GM19099 (cell line): ENCODE results near the gene CSNK1D.

Source experiments
- POLR2A ChIP-seq: IDR thresholded peaks from 3 replicates; pipeline ENCODE4 v1.6.1; 2011; ENCODE audit warnings: low read depth; ENCODE audit not compliant: insufficient read length; ENCODE audit errors: extremely low read depth

Gene CSNK1D

DNA sequence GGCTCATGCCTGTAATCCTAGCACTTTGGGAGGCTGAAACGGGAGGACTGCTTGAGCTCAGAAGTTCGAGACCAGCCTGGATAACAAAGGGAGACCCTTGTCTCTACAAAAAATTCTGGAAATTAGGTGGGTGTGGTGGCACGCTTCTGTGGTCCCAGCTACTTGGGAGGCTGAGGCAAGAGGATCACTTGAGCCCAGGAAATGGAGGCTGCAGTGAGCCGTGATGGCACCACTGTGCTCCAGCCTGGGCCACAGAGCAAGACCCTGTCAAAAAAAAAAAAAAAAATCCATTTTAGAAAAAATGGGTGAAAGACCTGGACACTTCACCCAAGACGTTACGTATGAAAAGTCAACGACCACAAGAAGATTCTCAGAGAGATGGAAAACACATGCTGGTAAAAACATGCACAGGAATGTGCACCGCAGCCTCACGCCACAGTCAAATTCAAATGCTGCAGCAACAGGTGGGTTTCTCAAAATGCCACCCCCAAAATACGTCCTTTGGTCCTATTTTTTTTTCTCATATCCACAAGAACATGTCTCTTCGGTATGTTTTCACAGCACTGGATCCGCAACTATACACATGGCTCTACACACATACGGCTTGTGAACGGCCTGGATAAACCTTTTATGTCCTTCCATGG, 17.1 kb downstream of the CSNK1D start:
- no peak for TF ChIP-seq POLR2A

DNA sequence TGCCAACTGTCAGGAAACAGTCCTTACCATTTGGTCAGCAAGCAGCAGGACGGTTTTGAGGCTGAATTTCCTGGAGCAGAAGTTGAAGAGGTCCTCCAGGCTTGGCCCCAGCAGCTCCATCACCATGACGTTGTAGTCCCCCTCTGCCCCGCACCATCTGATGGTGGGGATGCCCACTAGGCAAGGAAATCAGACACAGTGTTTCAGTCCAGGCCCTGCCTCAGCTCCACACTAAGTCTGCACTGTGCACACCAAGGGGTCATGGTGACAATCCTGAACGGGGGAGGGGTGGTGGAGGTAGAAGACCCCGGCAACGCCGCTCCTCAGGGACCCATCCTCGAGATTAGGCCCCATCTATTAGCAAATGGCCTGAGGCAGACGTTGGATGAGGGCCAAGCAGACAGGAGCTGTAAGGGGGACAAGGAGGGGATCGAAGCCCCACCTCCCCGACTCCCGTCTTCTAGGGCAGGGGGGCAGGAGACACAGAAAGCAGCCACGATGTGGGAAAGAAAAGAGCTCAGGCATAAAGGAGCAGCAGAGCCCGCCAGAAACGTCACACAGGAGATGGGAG, 18.0 kb downstream of the CSNK1D start:
- TF ChIP-seq POLR2A = no peak

DNA sequence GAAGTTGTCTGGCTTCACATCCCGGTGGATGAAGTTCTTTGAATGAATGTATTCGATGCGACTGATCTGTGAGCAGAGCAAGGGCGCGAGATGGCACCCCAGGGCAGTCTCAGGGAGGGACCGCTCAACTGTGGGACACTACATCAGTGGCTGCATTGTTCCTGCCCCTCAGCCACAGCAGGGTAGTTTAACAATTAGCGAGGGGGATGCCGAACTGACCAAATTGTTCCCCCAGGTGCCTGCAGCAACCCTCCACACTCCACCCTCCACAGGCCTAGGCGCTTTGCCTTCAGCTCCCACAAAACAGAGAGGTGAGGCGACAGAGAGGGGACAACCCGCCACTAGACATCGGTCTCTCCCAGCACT, 20.3 kb downstream of the CSNK1D start:
- TF ChIP-seq POLR2A = no peak

DNA sequence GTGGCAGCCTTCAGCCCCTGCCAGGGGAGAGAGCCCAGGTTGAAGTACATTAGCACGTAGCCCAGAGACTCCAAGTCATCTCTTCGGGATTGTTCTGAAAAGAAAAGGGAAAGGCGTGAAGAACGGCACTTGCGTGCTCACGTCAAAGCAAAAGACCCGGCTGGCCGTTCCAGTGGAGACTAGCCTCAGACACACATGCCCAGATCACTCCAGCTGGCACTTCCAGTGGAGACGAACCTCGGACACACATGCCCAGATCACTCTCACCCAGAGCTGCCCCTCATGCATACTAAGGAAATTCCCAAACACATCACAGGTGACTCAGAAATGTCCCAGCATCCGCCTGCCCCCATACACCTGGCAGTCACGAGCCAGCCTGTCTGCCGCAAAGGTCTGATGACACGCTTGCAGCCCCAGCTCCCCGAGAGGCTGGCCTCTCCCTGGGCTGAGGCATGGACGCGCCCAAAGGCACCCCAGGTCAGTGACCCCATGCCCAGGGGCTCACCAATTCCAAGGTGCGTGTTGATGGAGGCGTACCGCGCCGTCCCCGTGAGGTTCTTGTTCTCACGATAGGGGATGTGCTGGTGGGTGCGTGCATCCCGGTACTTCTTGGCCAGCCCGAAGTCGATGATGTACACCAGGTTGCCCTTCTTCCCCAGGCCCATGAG, 20.9 kb downstream of the CSNK1D start:
- no peak for TF ChIP-seq POLR2A

DNA sequence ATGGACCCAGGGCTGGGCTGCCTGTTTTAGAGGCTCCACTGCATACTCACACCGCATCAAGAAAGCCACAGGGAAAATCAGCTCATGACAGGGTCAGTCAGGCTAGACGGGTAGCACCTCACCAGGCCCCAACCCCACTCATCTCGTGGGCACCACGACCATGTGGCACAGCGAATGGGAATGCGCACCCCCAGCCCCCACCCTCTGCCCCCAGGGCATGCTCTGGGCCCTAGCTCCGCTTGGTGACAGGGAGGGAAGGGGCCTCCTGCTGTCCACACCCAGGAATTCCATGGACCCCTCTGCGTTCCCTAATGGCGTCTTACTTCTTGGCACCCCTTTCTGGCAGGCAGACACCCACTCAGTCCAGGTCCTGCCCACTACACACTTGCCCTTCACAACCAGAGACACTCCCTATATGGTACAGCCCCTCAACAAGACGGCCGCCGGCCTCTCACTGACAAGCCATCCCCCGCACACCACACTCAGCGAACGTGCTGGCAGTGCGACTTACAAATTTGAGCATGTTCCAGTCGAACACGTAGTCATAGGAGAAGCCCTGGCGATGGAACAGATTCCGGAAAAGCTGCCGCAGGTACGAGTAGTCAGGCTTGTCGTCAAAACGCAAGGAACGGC, 22.5 kb downstream of the CSNK1D start:
- TF ChIP-seq POLR2A = no peak

DNA sequence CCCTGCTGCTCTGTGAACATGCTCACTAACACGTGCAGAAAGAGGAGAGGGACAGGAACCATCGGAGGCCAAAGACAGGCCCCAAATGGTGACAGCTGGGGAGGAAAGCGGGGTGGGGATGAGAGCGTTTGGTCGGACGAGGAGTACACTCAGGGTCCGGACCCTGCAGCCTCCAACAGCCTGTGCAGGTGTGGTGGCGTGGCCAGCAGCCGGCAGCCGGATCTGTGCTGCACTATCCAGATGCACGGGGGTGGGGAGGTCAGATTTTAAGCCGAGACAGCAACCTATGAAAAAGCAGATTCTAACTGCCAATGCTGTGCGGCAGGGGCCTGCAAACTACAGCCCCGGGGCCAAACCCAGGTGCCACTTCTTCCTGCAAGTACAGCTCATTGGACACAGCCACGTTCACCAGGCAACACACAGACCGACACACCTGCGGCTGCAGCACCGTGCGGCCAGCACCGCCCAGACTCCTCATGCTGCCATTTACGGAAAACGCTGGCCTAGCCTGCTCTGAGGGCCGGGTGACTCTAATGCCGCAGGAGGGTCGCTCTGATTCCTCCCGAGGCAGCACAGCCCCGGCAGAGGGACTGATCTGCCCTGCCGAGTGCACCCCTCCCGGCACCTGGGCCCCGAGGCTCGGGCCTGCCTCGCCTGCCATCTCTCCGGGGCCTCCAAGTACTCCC, 23.5 kb downstream of the CSNK1D start:
- no peak for TF ChIP-seq POLR2A

DNA sequence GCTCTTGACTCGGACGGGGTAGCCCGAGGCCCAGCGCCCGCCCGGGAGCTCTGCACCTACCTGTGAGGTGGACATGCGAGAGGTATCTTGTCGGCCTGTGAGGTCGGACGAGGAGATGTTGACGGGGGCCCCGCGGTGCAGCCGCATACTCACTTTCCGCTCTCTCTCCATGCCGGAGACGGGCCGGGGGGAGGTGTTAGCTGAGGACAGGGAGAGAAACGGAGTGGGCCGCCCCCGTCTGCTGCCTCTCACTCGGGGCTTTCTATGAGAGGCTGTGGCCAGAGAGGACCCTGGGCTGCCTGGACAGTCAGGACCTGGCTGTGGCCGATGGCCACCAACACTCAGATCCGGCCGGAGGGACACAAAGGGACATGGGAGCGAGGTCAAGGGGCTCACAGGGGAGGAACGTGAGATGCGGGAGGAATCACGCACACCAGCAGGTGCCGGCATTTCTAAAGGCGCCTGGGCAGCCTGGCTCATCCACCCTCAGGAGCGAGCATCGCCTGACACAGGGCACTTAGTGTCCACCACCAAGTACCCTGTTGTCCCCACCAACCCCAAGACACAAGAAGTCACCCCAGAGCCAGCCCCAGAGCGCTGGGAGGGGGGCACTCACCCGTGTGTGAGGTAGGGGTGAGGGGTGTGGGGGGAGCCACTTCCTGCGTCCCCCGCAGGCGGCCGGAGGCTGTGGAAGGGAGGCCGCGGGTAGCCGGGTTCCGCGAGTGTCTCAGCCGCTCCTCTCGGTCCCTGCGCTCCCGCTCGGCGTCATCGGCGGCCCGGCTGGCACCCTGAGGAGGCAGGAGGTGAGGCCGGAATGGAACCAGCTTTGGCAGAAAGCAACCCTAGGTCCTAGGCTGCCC, 24.5 kb downstream of the CSNK1D start:
- no peak for TF ChIP-seq POLR2A

DNA sequence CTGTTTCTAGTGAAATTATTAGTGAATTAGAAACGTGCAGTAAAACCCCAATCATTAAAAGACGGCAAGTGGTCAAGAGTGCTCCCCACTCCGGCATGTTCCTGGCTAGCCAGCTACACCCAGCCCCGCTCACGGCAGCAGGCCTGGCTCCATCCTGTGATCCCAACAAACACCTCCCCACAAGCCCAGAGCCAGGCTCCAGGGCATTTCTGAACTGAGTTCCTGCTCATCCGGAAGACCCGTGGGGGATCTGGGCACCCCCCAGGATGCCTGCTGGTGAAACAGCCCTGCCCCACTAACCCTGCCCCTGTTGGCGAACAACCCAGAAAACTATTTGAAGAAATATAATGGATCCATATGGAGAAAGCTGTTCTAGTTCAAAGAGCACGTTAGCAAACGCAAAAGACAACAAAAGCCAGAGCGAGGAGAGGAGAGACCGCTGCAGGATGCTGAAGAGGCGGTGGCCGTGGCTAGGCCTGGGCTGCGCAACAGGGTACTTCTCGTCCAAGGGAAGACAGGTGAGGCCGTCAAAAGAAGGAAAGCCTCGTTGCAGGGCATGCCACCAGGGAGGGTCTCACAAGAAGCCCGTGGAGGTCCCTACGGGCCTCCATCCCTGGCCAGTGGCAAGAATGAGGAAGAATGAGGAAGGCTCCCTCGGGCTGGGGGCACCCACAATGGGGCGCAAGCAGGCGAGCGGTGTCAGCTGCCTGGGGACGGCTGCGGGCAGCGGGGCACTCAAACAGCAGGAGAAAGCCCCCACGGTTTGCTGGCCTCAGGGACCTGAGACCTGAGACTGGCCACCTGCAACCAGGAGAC, 25.4 kb downstream of the CSNK1D start:
- no peak for TF ChIP-seq POLR2A

DNA sequence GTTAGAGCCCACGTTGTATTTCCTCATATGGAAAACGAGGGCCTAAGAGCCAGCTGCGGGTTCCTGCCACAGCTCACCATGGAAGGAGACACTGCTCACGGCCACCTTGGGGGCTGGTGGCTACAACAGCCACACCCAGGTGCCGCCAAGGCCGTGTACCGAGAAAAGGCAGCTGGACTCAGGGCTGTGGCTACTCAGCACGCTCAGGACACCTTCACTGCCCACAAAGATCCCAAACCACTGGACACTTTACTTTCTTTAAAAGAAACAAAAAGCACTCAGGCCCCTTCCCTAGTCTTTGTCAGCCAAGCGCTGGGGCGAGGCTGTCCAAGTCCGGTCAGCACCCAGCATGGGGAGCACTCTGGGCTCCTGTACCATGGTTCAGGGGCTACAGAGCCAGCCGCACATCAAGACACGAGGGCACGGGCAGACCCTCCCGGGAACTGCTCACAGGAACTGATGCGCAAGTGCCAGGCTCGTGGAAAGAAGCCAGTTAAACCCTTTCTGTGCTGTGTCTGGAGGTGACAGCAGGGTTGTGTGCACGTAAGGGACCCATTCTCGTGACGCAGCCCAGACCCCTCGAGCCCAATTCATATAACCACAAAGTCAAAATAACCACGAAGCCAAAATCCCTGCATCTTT, 26.2 kb downstream of the CSNK1D start:
- TF ChIP-seq POLR2A = no peak

DNA sequence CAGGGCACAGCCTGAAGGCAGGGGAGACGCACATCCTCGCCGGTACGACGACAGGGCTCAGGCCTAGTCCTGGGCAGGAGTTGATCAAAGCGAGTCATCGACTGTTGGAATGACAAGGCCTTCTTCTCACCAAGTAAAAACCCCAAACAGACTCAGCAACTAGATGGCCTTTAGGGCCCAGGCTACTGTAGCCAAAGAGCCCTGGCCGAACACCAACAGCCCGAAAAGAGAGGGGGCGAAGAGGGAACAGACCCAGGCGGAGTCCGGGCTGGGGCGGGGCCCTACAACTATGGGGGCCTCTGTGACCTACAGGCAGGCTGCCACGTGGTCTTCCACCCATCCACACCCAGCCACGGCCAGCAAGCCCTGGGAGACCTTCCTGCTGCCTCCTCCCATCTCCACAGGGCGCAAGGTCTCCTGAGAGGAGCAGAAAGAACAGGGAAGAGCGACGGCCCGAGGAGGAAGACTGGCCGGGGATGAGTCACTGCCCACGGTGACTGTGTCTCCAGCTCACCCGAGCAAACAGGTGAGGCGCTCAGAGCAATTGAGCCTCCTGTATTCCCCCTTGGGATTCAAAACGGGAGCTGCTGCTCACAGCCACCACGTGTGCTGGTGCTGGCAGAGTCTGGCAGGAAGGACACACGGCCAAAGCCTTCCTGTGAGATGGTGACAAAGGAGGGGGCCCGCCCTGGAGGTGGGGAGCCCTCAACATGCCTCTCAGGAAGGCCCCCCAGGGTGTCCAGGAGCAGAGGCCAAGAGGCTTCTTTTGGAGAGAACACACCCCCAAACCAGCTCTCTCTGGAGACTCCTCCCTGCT, 26.9 kb downstream of the CSNK1D start:
- no peak for TF ChIP-seq POLR2A

DNA sequence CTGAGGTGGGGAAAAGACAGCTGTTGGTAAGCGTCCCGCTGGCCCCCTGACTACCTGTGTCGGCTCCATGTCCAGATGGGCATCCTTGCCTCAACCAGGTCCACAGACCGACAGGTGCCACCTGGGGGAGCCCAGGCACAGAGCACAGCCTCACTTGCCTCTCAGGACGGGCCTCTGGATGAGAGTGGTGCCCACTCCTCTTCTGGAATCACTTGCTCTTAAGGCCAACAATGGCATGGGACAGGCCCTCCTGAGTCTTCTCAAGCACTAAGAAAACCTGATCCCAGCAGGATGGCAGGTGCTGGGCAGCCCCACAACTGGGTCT, 27.5 kb downstream of the CSNK1D start:
- TF ChIP-seq POLR2A = no peak

DNA sequence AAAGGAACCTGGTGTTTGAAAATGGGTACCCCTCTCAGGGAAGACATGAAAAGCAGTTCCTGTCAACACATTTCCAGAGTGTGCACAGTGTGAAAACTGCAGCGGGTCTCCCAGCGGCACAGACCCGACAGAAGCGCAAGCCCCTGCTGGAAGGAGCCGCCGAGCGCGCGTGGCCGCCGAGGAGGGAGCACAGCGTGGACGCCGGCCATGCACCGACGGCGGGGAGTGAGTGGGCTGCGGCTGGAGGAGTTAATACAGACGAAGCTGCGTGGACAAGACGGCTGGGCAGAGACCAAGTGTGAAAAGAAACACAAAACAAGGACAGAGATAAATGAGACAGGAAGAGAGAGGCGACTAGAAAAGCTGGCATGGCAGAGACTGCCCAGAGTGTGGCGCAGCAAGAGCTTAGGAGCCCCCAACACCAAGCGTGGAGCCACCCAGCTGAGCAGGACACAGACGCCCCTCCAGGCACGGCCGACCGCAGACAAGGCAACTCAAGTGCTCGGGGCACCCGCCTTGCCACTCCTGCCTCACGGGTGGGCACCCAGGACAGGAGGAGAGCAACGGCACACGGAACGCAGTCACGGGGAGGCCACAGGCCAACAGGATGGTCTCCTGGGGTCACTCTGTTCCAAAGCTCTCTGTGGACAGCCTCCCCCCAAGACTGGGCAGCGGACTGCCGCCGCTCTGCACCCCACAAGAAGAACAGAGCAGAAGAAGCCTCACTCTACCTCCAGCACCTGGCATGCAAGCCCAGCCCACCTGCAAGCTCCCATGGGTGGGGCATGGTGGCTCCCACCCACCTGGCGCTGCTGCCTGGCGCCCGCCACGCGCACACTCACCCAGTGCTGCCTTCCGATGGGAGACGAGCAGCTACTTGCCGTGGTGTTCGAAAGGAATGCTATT, 28.1 kb downstream of the CSNK1D start:
- TF ChIP-seq POLR2A = no peak
